ENCODE data around the gene HSPG2. TPM values are rescaled to one million over a fixed set of nuclear protein-coding genes. Genes with fewer than 3 reads are reported as not detected.
"Not testable (repeated sequence)": the region's sequence is repeated elsewhere in the genome, so short reads cannot be mapped to it uniquely, and the experiment has no call there.

The HSPG2 gene
- total RNA-seq, 1 donor = 158 TPM

- no peak for DNase-seq (ENCODE audit: low read depth in 2 of 3, low spot score in 2 of 3)
Observed at GRCh38 chr1:21914880-21915640, 22.1 kb downstream of the HSPG2 start.

- no peak for DNase-seq (ENCODE audit: low read depth in 2 of 3, low spot score in 2 of 3)
Observed at GRCh38 chr1:21914450-21914849, 22.7 kb downstream of the HSPG2 start.

- DNase-seq (ENCODE audit: low read depth in 2 of 3, low spot score in 2 of 3) = peak in 2 of 3 donors; percentile 69 to 78
Observed at GRCh38 chr1:21913763-21914162, 23.3 kb downstream of the HSPG2 start.

- DNase-seq (ENCODE audit: low read depth in 2 of 3, low spot score in 2 of 3) = no peak
Observed at GRCh38 chr1:21913258-21913657, 23.9 kb downstream of the HSPG2 start.

GRCh38 chr1:21912038-21912758 lies 24.9 kb downstream of the HSPG2 start:
- DNase-seq (ENCODE audit: low read depth in 2 of 3, low spot score in 2 of 3) = no peak

GRCh38 chr1:21911205-21912001 lies 25.7 kb downstream of the HSPG2 start:
- no peak for DNase-seq (ENCODE audit: low read depth in 2 of 3, low spot score in 2 of 3)

- no peak for DNase-seq (ENCODE audit: low read depth in 2 of 3, low spot score in 2 of 3)
Observed at GRCh38 chr1:21910558-21911204, 26.4 kb downstream of the HSPG2 start.

GRCh38 chr1:21909787-21910503 lies 27.2 kb downstream of the HSPG2 start:
- DNase-seq (ENCODE audit: low read depth in 2 of 3, low spot score in 2 of 3) = peak in 2 of 3 donors; percentile 84 to 86

GRCh38 chr1:21909286-21909759 lies 27.8 kb downstream of the HSPG2 start:
- DNase-seq (ENCODE audit: low read depth in 2 of 3, low spot score in 2 of 3) = no peak

- not testable (repeated sequence) for DNase-seq (ENCODE audit: low read depth in 2 of 3, low spot score in 2 of 3)
Observed at GRCh38 chr1:21907737-21908534, 29.2 kb downstream of the HSPG2 start.

- no peak for DNase-seq (ENCODE audit: low read depth in 2 of 3, low spot score in 2 of 3)
Observed at GRCh38 chr1:21907079-21907418, 30.1 kb downstream of the HSPG2 start.

GRCh38 chr1:21906173-21907078 lies 30.7 kb downstream of the HSPG2 start:
- no peak for DNase-seq (ENCODE audit: low read depth in 2 of 3, low spot score in 2 of 3)

GRCh38 chr1:21904704-21905520 lies 32.2 kb downstream of the HSPG2 start:
- peak in 2 of 3 donors; percentile 98 for DNase-seq (ENCODE audit: low read depth in 2 of 3, low spot score in 2 of 3)

GRCh38 chr1:21904454-21904703 lies 32.7 kb downstream of the HSPG2 start:
- DNase-seq (ENCODE audit: low read depth in 2 of 3, low spot score in 2 of 3) = no peak

GRCh38 chr1:21903638-21904453 lies 33.3 kb downstream of the HSPG2 start:
- DNase-seq (ENCODE audit: low read depth in 2 of 3, low spot score in 2 of 3) = peak in 2 of 3 donors; percentile 35 to 46

All from hematopoietic multipotent progenitor cell (in vitro differentiated cells).